C4-2B (cell line): ENCODE results near the gene SAMD4B.

Experiments used
- CTCF ChIP-seq: fragments of 450-650 bp; conservative IDR thresholded peaks from 2 replicates; pipeline ENCODE4 v1.5.1; 2017; ENCODE audit warnings: mild to moderate bottlenecking
- ZFX ChIP-seq: fragments of 450-650 bp; IDR thresholded peaks from 2 replicates; pipeline ENCODE4 v1.6.1; 2017

GRCh38 chr19:39329948-39330347, 12.3 kb upstream of the SAMD4B start:
- TF ChIP-seq CTCF (no peak), ZFX (no peak)
